ENCODE results near the gene COL8A1.

COL8A1 gene

DNA sequence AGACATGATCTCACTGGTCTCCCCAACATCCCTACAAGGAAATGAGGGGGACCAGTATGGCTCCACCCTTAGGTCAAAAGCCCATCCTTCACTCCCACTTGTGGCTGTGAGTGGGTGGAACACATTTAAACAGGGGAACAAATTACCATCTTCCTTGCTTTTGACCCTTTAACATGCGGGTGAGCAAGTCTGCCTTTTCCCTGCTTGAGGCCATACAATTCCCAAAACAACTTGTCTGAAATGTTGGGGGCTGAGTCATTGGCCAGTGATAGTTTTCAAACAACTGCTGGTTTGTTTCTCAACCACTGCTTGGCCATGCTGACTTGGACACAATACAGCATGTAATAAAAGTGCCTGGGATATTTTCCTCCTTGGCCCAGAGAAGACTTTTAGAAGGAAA is 39.6 kb downstream of the COL8A1 start:
- no peak for DNase-seq

DNA sequence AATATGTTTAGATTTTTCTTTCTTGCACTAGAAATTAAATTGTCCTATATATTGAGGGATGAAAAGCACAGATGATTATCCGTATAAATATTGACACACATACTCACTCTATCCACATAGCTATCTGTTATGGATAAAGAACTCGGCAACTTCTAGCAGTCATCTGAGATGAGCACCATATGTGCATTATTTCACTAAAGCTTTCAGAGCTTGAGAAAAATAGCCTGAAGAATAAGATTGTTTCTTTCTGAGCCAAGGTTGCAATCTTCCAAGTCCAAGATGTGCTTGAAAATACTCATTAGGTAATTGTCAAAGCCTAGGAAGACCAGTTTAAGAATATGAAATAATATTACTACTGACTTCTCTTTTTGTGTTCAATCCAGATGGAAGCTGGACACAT is 40.5 kb downstream of the COL8A1 start:
- DNase-seq, result no peak

DNA sequence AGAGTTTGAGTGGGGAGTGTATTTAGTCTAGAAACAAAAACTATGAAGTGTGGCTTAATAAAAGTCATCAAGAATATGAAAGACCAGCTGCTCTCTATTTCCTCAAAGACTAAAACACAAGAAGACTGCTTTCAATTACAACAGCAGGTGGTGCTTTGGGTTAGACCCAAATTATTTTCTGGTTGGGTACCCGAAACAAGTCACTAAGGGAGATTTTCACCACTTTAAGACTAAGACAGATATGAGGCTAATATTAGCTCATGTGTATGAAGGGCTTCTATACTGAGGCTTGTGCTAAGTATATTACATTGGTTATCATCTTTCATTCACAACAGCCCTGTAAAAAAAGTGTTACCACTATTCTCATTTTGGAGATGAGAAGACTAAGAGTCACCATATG is 43.1 kb downstream of the COL8A1 start:
- no peak for DNase-seq

DNA sequence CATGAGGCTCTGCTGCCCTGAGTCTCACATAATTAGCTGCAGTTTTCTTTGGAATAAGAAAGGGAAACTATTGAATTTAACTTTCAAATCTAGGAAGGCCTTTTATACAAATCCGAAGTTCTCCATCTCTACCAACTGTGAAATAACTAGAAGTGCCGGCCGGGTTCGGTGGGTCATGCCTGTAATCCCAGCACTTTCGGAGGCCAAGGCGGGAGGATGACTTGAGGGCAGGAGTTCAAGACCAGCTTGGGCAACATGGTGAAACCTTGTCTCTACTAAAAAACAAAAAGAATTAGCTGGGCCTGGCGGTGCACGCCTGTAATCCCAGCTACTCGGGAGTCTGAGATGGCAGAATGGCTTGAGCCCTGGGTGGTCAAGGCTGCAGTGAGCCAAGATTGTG is 43.6 kb downstream of the COL8A1 start:
- no peak for DNase-seq

DNA sequence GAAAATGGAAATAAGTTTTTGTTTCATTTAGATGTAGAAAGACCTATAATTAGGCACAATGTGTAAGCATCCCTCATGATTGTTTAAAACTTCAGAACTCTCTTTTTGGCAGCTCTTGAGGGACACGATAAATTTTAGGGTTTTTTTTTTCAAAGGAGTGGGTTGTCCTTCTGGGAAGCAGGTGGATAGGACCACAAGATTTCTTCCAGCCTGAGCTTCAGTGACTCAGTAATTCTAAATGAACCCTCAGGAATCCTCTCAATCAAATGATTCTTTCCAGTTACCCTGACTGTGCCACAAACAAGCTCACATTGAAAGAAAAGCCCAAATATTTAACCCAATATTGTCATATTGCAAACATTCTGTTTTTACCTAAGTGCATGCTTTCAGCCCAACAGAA is 45.1 kb downstream of the COL8A1 start:
- DNase-seq, result no peak

DNA sequence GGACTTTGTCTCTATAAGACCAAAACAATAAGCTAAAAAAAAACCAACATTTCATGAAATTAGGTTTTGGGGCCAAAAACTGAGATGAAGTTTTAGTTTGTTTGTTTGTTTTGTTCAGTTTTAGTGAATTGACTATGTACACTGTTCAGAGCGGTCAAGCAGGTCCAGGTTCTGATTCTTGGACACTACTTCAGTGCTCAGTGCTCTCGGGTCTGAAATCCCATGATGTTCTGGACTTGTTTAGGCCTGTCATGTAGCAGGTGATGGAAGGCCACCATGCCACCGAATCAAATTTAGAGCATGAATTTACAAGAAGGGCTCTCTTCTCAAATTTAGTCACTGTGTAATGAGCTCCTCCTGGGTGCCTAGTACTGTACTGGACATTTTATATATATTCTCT is 45.5 kb downstream of the COL8A1 start:
- no peak for DNase-seq

DNA sequence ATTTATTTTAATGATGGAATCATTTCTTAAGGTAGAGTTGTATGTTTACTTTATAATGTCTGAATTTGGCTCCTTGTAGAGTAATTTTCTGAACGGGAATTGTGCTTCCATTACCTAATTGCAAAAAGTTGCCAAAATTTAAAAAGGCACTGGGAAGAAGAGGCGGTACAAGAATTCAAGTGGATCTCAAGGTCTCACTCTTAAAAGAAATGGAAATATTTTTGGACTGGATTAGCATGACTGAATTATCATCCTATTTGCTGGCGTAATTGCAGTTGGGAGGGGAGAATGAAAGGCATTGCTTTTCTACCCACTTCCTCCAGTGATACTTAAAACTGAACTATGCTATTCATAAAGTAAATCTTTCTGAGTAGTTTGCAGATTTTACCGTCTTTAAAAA is 46.2 kb downstream of the COL8A1 start:
- no peak for DNase-seq

DNA sequence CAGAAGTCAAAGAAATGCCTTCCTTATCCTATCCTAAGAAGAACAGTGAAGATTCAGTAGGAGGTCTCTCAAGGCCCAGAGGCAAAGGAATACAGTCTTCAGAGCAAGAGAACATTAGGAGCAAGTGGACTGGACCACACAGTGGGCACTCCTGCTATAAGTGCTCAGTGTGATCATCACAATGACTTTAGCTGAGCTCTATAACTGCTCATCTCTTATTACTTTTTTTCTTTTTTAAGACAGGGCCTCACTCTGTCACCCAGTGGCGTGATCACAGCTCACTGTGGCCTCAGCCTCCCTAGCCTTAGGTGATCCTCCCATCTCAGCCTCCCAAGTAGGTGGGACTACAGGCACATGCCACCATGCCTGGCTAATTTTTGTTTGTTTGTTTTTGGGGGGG is 48.1 kb downstream of the COL8A1 start:
- DNase-seq, result no peak

DNA sequence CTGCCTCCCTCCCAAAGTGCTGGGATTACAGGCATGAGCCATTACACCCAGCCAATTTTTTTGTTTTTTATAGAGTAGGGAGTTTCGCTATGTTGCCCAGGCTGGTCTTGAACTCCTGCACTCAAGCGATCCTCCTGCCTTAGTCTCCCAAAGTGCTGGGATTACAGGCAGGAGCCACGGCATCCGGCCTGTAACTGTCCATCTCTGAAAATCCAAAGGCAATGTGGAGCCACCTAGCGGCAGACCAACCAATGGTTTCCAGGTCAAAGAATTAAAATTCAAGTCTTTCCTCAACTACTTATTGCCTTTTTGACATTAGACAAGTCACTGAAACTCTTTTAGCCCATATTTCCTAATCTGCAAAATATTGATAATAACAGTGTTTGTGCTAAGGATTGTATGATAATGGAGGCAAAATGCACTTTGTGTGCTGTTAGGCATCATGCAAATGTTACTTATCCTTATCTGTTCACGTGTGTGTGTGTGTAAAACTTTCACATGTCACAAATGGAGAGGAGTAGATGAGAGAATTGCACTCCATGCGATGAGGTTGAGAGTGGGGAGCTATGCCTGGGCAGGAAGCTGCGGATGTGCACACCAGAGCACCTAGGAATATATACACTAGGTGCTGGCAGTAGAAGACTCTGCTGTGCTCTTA is 48.7 kb downstream of the COL8A1 start:
- peak; percentile 50 for DNase-seq

DNA sequence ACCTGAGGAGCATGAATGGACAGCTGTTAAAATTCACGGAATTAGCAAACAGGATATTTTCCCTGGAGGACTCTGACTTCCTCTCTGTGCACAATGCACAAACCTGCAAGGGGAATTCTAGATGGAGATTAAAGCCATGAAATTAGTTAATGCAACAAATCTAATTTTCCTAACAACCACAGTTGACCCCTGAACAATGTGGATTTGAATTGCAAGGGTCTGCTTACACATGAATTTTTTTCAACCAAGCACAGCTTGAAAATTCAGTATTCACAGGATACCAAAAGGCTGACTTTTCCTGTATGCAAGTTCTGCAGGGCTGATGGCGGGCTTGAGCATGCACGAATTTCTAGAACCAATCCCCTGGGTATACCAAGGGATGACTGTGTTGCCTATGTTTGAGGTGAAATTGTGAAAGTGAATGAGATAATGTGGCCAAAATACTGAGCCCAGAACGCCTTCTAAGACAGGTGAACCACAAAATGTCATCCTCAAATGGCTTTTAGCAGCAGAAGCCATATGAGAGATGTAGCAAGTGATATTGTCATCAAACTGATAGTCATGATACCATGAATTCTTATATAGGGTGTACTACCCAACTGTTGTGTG is 52.5 kb downstream of the COL8A1 start:
- no peak for DNase-seq

DNA sequence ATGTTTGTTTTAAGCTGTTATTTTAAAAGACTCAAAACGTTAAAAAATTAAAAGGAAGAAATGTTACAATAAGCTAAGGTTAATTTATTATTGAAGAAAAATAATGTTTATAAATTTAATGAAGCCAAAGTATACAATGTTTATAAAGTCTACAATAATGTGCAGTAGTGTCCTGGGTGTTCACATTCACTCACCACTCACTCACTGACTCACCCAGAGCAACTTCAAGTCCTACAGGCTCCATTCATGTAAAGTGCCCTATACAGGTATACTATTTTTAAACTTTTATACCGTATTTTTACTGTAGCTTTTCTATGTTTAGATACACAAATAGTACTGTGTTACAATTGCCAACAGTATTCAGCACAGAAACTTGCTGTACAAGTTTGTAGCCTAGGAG is 55.2 kb downstream of the COL8A1 start:
- no peak for DNase-seq

DNA sequence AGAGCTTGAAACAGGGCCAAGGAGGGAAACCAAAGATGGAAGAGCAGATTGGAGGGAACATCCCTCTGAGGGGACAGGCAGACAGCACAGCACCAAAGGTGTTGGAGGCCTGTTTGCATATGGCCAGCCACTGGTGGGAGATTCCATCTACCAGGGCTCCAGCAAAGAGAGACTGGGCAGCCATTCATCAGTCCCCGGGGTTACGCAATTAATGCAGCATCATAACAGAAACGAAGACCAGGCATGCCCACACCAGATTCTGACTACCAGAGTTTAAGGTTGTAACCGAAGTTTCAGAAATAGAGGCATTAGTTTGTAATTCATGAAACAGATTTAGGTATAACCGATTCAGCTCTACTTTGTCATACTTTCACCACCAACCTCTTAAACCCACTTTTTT is 58.1 kb downstream of the COL8A1 start:
- no peak for DNase-seq

DNA sequence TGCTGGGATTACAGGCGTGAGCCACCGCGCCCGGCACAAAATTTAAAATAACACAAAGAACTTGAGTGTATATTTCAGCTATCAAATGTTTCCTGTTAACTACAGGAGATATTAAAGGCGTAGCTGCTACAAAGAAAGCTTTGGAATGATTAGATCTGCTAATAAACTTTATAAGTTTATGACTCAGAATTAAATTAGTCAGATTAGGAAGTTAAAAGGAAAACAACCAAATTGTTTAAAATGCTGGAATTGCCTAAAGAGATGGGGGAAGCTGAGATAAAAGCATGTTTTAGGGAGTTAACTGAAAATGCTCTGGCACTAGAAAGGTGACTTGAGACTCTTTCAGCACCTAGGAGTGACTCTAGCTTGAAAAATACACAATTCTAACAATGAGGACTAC is 58.9 kb downstream of the COL8A1 start:
- no peak for DNase-seq

DNA sequence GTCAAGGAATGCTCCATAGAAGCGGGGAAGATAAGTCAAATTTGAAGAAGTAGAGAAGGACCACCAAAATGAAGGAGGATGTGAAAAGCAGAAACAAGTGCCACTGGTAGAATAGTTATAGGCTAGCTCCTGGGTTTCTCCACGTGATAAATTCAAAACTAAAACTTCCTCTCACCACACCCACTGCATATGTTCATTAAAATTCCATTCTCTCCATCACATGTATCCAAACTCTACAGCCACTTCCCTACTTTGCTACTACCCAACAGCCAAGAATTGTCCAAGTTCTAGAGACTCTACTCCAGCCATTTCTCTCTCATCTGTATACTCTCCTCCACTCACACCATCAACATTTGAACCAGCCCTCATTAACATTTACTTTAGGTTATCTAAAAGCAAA is 60.5 kb downstream of the COL8A1 start:
- no peak for DNase-seq

DNA sequence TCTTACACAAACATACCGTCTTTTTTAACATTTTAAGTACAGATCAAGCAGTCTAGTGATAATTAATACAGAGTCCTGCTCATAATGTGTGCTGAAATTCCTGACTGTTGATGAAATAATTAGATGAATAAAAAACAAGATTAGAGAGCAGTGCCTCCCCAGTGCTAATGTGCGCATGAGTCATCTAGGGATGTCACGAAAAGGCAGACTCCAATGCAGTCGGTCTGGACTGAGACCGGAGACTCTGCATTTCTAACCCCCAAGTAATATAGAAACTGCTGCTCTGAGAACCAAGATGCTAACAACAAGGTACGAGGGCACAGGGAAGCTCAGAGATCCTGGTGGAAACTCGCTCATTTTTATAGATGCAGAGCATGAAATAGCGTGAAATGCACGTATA is 61.4 kb downstream of the COL8A1 start:
- DNase-seq, result no peak

DNA sequence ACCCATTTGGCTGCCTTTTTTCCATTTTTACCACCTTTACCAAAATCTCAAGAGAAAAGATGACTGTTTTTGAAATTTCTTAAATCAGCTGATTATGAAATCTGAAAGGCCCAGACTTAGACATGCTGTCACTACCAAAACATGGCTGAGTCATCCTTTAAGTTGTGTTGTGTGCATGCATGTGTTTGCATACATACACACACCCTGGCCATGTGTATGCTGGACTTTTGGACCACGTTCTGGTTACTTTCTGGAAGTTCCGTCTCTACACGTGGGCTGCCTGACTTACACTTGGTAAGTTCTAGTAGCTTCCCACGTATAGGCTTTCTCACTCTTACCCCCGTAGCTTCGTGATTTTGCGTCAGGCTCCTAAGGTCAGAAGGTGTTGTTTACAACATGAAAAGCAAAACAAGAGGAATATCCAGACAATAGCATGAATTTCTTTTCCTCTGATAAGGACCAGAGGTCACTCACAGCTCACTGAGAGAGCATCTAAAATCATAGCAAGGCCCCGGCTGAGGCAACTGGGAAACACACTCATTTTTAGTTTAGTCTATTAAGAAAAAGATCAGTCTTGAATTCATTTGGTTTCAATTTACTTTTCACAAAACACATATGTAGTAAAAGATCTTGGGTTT is 62.4 kb downstream of the COL8A1 start:
- DNase-seq, result no peak

DNA sequence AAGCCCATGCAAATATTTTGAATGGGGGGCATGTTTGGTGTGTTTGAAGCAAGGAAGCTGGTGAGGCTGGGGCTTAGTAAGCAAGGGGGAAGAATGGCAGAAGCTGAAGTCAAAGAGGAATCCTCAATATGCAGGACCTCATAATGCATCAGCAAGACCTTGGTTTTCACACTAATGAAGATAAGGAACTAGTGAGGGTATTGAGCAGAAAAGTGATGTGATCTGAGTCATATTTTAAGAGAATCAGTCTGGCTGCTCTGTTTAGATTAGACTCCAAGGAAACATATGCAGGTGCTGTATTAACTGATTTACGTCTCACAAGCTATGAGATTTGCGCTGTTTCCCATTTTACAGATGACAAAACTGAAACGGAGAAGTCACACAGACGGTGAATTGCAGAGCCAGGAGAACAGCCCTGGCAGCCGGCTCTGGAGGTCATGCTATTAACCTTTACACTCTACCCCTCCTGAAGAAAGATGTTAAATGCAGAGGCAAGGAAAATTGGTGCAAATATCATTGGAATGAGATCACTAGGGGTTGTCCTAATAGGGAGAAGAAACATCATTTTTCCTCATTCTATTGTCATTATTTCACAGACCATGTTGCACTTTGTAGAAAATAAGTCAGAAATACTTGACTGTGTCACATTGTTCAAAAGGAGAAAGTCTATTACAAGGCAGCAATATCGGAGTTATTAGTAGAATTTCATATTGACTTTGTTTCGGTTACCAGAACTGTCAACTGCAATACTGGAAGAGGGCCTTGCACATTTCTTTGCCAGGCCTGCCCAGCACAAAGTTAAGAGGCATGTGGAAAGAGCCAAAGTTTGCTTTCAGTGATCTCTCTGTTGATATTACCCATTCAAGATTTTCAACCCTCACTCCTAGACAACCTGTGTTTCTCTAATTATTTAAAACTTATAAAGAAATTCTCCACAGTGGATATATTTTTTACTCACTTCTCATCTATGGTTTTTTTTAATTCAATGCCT is 64.9 kb downstream of the COL8A1 start:
- DNase-seq, result no peak

DNA sequence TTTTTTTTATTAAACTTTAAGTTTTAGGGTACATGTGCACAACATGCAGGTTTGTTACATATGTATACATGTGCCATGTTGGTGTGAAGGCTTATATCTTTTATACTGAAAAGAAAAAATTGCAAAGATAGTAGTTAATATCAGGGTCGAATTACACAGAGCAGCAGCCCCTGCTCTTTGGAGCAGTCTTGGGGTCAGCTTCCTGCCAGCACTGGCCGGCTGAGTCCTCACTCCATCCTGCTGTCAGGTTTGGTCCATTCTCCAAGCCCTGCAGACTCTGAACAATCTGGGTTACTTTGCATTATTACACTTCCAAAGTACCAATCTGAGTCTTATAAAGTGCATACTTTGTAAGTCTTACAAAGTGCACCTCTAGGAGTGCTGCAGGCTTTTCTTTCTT is 66.0 kb downstream of the COL8A1 start:
- DNase-seq, result no peak

DNA sequence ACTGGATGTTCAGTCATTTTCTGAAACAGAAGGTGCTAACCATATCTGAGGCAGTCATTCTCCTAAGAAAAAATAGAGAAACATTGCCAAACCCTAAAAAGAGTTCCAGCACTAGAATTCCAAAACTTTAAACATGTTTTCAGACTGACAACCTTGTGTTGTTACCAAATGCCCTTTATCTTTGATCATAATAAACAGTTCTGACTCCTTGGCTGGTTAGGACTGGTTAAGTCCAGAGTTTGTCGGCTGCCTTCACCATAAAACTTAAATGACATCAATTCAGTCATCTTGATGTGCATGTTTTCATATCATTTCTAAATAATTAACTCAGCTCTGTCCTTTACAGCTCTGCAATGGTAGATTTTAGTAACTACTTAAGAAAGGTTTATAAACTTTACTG is 68.0 kb downstream of the COL8A1 start:
- DNase-seq, result no peak

DNA sequence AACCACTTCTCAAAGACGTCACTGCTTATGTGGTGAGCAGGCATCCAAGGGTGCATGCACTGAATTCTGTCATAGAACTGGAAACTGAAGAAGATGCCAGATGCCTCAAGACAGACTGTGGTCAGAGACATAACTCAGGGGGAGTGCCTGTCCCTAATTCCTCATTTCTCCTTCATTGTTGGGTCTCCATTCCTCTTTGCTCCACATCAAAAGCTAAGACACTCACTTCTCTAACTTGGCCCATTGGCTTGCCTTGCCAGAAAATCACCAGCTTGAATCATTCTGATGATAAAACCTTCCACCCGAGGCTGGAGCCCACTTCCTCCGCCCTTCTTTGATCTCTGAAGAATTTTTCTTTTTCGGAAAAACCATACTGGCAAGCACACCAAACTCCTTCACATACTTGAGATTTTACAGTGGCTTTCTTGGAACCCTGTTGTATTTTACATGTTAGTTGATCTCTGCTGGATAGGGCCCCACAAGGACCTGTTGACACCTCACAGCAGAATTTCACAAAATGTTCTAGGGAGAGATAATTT is 69.9 kb downstream of the COL8A1 start:
- DNase-seq, result no peak

DNA sequence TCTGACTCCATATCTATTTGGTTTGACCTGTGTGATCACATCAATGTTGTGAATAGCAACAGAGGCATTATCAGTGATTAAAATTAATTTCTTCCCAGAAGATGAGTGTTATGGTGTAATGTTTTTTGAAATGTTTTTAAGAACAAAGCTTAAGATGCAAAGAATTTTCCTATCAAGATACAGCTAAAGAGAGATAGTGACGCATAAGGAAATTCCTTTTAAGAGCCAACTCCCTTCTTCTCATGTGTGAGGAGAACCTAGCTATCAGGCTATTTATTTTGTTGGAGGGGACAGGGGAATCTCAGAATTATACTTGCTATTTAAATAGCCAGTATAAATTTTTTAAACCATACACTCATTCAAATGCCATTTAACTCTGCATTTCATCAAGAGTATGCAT is 71.3 kb downstream of the COL8A1 start:
- no peak for DNase-seq

DNA sequence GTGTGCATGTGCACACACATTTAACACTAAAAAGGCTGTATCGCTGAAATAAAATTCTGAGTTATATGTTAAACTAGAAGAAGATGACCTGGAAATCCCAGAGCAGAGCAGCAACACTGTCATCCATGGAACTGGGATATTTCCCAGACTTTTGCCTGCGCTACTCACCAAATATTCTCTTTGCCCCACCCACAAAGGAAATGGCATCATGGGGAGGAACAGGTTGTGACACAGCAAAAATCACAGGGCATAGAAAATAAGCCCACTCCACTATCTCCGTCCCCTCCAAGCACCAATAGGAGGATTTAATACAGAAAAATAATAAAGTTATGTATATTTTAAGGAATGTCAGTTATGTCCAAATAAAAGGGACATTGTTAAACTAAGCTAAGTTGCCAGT is 71.7 kb downstream of the COL8A1 start:
- no peak for DNase-seq

DNA sequence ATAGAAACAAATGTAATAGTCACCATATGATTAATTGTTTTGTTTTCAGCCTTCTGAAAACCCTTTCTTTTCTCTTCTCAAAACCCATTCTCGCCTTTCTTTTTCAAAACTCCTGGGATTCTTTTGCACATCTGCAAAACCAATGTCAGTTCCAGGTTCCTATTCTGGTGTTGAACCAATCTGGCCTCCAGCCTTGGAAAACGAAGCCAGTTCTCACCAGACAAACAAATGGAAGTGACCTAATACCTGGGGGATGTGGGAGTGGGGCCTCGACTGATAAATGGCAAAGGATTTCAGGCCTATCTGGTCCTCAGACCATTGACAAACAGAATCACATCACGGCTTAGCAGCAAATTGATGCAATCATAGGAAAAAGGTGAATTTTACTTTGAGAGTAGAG is 73.0 kb downstream of the COL8A1 start:
- DNase-seq, result no peak

All from hematopoietic multipotent progenitor cell treated with erythropoietin and hydrocortisone succinate and interleukin-3 and kit ligand, for 8 days (in vitro differentiated cells).